ENCODE results near the gene FAM234A. TPM values are rescaled to one million over a fixed set of nuclear protein-coding genes. Genes with fewer than 3 reads are reported as not detected.

Gene FAM234A
- total RNA-seq, 2 donors from 2014 or later = 123 to 130 TPM

DNA sequence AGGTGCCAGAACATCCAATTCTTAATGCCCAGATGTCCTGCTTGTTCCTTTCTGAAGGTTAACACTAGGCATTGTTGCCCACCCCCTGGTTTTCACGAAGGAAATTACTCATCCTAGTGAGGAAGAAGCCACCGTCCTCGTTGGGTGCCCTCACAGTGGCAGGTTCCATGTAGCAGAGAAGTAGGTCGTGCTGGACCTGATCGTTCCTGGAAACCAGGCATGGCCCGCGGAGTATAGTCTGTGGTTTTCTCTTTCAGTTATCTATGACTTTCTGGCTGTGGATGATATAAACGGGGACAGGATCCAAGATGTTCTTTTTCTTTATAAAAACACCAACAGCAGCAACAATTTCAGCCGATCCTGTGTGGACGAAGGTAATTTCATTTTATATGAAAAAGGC is 24.6 kb downstream of the FAM234A start:
- WGBS, 2 experiments (ENCODE audit: insufficient coverage in 1 of 2, insufficient read length in 1 of 2) = 96% methylated on average over 6 to 10 of the region's 10 CpGs
- Mint-ChIP-seq H3K9me3 (no peaks in the 10 kb centered on the region), H3K4me3 (no peak overlapping the region), H3K27ac (no peak overlapping the region), H3K36me3 (ENCODE audit: low read depth) (peaks cover 59% of the 10 kb centered on the region), H3K4me1 (no peaks in the 10 kb centered on the region), H3K27me3 (ENCODE audit: insufficient read depth) (no peaks in the 10 kb centered on the region)
- Histone ChIP-seq H3K27ac (ENCODE audit: low read depth, low read length) (no peak overlapping the region), H3K4me1 (ENCODE audit: control insufficient read depth, insufficient read depth, low read length) (no peaks in the 10 kb centered on the region), H3K9ac (ENCODE audit: extremely low read depth, low read length, poor library complexity, severe bottlenecking) (no peak overlapping the region), H3K27me3 (ENCODE audit: control insufficient read depth, insufficient read depth, low read length, poor library complexity, severe bottlenecking) (no peaks in the 10 kb centered on the region), H3K4me3 (ENCODE audit: low read length) (no peak overlapping the region), H3K36me3 (ENCODE audit: control insufficient read depth, insufficient read depth, low read length) (peaks cover 10% of the 10 kb centered on the region), H3K9me3 (ENCODE audit: control insufficient read depth, low read length) (no peaks in the 10 kb centered on the region)
- TF ChIP-seq, protein P1, sequence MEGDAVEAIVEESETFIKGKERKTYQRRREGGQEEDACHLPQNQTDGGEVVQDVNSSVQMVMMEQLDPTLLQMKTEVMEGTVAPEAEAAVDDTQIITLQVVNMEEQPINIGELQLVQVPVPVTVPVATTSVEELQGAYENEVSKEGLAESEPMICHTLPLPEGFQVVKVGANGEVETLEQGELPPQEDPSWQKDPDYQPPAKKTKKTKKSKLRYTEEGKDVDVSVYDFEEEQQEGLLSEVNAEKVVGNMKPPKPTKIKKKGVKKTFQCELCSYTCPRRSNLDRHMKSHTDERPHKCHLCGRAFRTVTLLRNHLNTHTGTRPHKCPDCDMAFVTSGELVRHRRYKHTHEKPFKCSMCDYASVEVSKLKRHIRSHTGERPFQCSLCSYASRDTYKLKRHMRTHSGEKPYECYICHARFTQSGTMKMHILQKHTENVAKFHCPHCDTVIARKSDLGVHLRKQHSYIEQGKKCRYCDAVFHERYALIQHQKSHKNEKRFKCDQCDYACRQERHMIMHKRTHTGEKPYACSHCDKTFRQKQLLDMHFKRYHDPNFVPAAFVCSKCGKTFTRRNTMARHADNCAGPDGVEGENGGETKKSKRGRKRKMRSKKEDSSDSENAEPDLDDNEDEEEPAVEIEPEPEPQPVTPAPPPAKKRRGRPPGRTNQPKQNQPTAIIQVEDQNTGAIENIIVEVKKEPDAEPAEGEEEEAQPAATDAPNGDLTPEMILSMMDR (conservative IDR thresholded peaks at IDR 0.05) = no peak
- no peak for DNase-seq

DNA sequence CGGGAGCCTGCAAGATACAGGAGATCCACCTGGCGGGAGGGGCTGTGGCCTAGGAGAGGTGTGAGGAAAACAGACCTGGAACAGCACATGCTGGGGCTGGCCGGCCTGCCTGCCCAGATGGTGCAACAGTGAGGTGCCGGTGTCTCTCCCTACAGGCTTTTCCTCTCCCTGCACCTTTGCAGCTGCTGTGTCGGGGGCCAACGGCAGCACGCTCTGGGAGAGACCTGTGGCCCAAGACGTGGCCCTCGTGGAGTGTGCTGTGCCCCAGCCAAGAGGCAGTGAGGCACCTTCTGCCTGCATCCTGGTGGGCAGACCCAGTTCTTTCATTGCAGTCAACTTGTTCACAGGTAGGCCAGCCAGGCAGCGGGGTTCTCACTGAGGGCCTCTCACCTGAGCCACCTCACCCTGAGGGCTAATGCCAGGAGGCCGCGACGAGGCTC is 25.2 kb downstream of the FAM234A start:
- H3K27me3 Mint-ChIP-seq (ENCODE audit: insufficient read depth) = no peaks in the 10 kb centered on the region
- no peak for DNase-seq
- TF ChIP-seq, protein P1 (conservative IDR thresholded peaks at IDR 0.05) = no peak
- H3K36me3 Mint-ChIP-seq (ENCODE audit: low read depth) = peaks cover 53% of the 10 kb centered on the region
- 86 to 89% methylated on average over 7 to 13 of the region's 13 CpGs for WGBS, 2 experiments (ENCODE audit: insufficient coverage in 1 of 2, insufficient read length in 1 of 2)
- Histone ChIP-seq H3K27me3 (ENCODE audit: control insufficient read depth, insufficient read depth, low read length, poor library complexity, severe bottlenecking) (no peaks in the 10 kb centered on the region), H3K27ac (ENCODE audit: low read depth, low read length) (no peak overlapping the region), H3K9ac (ENCODE audit: extremely low read depth, low read length, poor library complexity, severe bottlenecking) (no peak overlapping the region), H3K9me3 (ENCODE audit: control insufficient read depth, low read length) (no peaks in the 10 kb centered on the region), H3K4me3 (ENCODE audit: low read length) (no peak overlapping the region), H3K36me3 (ENCODE audit: control insufficient read depth, insufficient read depth, low read length) (peaks cover 9% of the 10 kb centered on the region), H3K4me1 (ENCODE audit: control insufficient read depth, insufficient read depth, low read length) (no peaks in the 10 kb centered on the region)
- H3K4me3 Mint-ChIP-seq = no peak overlapping the region
- H3K9me3 Mint-ChIP-seq = no peaks in the 10 kb centered on the region
- H3K27ac Mint-ChIP-seq = no peak overlapping the region
- H3K4me1 Mint-ChIP-seq = no peaks in the 10 kb centered on the region

DNA sequence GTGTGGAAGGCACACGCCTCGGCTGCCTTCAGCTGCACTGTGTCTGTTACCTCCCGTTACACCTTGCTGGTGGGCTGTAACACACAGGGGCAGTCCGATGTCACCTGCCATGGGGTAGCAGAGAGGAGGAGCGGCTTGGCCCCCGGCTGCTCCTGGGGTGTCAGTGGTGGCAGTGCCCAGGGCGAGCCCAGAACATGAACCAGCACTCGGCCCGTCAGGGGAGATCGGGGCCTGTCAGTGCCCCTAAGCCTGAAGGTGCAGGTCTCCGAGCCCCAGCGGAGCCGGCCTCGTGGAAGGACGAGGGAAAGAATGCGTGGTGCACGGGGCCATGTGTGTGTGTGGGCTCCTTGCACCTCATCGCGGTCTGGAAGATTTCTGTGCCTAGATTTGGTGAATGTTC is 25.7 kb downstream of the FAM234A start:
- Histone ChIP-seq H3K9ac (ENCODE audit: extremely low read depth, low read length, poor library complexity, severe bottlenecking) (no peak overlapping the region), H3K4me3 (ENCODE audit: low read length) (no peak overlapping the region), H3K36me3 (ENCODE audit: control insufficient read depth, insufficient read depth, low read length) (peaks cover 7% of the 10 kb centered on the region), H3K27me3 (ENCODE audit: control insufficient read depth, insufficient read depth, low read length, poor library complexity, severe bottlenecking) (no peaks in the 10 kb centered on the region), H3K27ac (ENCODE audit: low read depth, low read length) (no peak overlapping the region), H3K9me3 (ENCODE audit: control insufficient read depth, low read length) (no peaks in the 10 kb centered on the region), H3K4me1 (ENCODE audit: control insufficient read depth, insufficient read depth, low read length) (no peaks in the 10 kb centered on the region)
- DNase-seq = no peak
- Mint-ChIP-seq H3K27me3 (ENCODE audit: insufficient read depth) (no peaks in the 10 kb centered on the region), H3K4me3 (no peak overlapping the region), H3K4me1 (no peaks in the 10 kb centered on the region), H3K36me3 (ENCODE audit: low read depth) (peaks cover 50% of the 10 kb centered on the region), H3K9me3 (no peaks in the 10 kb centered on the region), H3K27ac (no peak overlapping the region)
- TF ChIP-seq, protein P1 (conservative IDR thresholded peaks at IDR 0.05) = no peak
- WGBS, 2 experiments (ENCODE audit: insufficient coverage in 1 of 2, insufficient read length in 1 of 2) = 93 to 95% methylated on average over 16 to 19 of the region's 19 CpGs
